GM23338 (cell line): ENCODE data around the gene NMNAT1. TPM values are rescaled to one million over a fixed set of nuclear protein-coding genes. Genes with fewer than 3 reads are reported as not detected.

Experiments
- ATAC-seq: fragments of 200-7000 bp; cut with Tn5 transposase; 3 replicates; pipeline ENCODE4 v1.9.1; 2020
- DNase-seq: peaks from one replicate; pipeline ENCODE4 v3.0.0-alpha.2; 2015; ENCODE audit warnings: low spot score
- H2AFZ ChIP-seq: fragments of 200-600 bp; sonication (generic); 2 replicates; pipeline ENCODE4 v1.8.0; 2016; ENCODE audit warnings: antibody characterized with exemption, mild to moderate bottlenecking, moderate library complexity
- H3F3A ChIP-seq: fragments of 200-600 bp; sonication (generic); replicated peaks from 2 replicates; pipeline ENCODE4 v1.8.0; 2017; ENCODE audit warnings: antibody characterized with exemption, mixed run types, low read depth
- H3K27ac ChIP-seq: fragments of 200-600 bp; sonication (generic); 2 replicates; pipeline ENCODE4 v1.6.1; 2016; ENCODE audit warnings: low read depth
- H3K27me3 ChIP-seq: fragments of 200-600 bp; sonication (generic); 2 replicates; pipeline ENCODE4 v1.8.0; 2016; ENCODE audit warnings: mild to moderate bottlenecking, mixed run types, moderate library complexity; ENCODE audit not compliant: insufficient read depth
- H3K36me3 ChIP-seq: fragments of 200-600 bp; sonication (generic); 2 replicates; pipeline ENCODE4 v1.8.0; 2016; ENCODE audit warnings: mild to moderate bottlenecking; ENCODE audit not compliant: insufficient read depth
- H3K4me1 ChIP-seq: fragments of 200-600 bp; sonication (generic); 2 replicates; pipeline ENCODE4 v1.8.0; 2016; ENCODE audit warnings: mild to moderate bottlenecking, moderate library complexity; ENCODE audit not compliant: insufficient read depth
- H3K4me2 ChIP-seq: fragments of 200-600 bp; sonication (generic); 2 replicates; pipeline ENCODE4 v1.7.1; 2017; ENCODE audit warnings: mixed run types
- H3K4me3 ChIP-seq: fragments of 200-600 bp; sonication (generic); 2 replicates; pipeline ENCODE4 v1.6.1; 2016; ENCODE audit warnings: mixed run types
- H3K79me2 ChIP-seq: fragments of 200-600 bp; sonication (generic); replicated peaks from 2 replicates; pipeline ENCODE4 v1.8.0; 2017; ENCODE audit warnings: mild to moderate bottlenecking; ENCODE audit not compliant: insufficient read depth
- H3K9me2 ChIP-seq: fragments of 200-600 bp; sonication (generic); 2 replicates; pipeline ENCODE4 v1.8.0; 2017; ENCODE audit not compliant: insufficient read depth
- H4K20me1 ChIP-seq: fragments of 200-600 bp; sonication (generic); replicated peaks from 2 replicates; pipeline ENCODE4 v1.8.0; 2017; ENCODE audit warnings: mild to moderate bottlenecking; ENCODE audit not compliant: insufficient read depth
- H3K27ac Mint-ChIP-seq: 2 replicates; pipeline ENCODE4 v1.8.0; 2020; ENCODE audit warnings: inconsistent platforms, mild to moderate bottlenecking, moderate library complexity, mixed read lengths
- H3K27me3 Mint-ChIP-seq: 3 replicates; pipeline ENCODE4 v1.8.0; 2022; ENCODE audit warnings: low read depth, mild to moderate bottlenecking, moderate library complexity, mixed read lengths, inconsistent platforms; ENCODE audit not compliant: insufficient read depth, poor library complexity
- H3K36me3 Mint-ChIP-seq: 3 replicates; pipeline ENCODE4 v1.8.0; 2021; ENCODE audit warnings: low read depth, mild to moderate bottlenecking, inconsistent platforms, moderate library complexity, mixed read lengths
- H3K4me1 Mint-ChIP-seq: 3 replicates; pipeline ENCODE4 v1.8.0; 2020; ENCODE audit warnings: mild to moderate bottlenecking, inconsistent platforms, mixed read lengths
- H3K4me3 Mint-ChIP-seq: 3 replicates; pipeline ENCODE4 v1.8.0; 2021; ENCODE audit warnings: moderate library complexity, mild to moderate bottlenecking, inconsistent platforms, mixed read lengths
- H3K9me3 Mint-ChIP-seq: 3 replicates; pipeline ENCODE4 v1.8.0; 2020; ENCODE audit warnings: moderate library complexity, mild to moderate bottlenecking, inconsistent platforms, mixed read lengths
- CREB1 ChIP-seq: fragments of 250-450 bp; sonication (Bioruptor Pico); IDR thresholded peaks from 2 replicates; pipeline ENCODE4 v1.5.0; 2020; ENCODE audit warnings: low read depth, mild to moderate bottlenecking, moderate library complexity
- CTCF ChIP-seq, 2 experiments: fragments of 200-600 bp in 1 of 2; sonication (generic) in 1 of 2; conservative IDR thresholded peaks; 2 replicates each; pipeline versions ENCODE4 v1.5.1 to v1.6.1; 2016 to 2017; ENCODE audit warnings: antibody characterized with exemption in 2 of 2, low read depth in 2 of 2, mild to moderate bottlenecking in 2 of 2, moderate library complexity in 1 of 2
- ETS1 ChIP-seq: IDR thresholded peaks from 2 replicates; pipeline ENCODE4 v1.6.1; 2016; ENCODE audit warnings: antibody characterized with exemption
- EZH2 ChIP-seq: fragments of 200-600 bp; sonication (generic); IDR thresholded peaks from one replicate; pipeline ENCODE4 v1.8.0; 2017; ENCODE audit warnings: antibody characterized with exemption, mild to moderate bottlenecking, low read depth; ENCODE audit not compliant: unreplicated experiment
- EZH2phosphoT487 ChIP-seq: fragments of 200-600 bp; sonication (generic); IDR thresholded peaks from one replicate; pipeline ENCODE4 v1.8.1; 2018; ENCODE audit warnings: antibody characterized with exemption; ENCODE audit not compliant: unreplicated experiment
- JUNB ChIP-seq: IDR thresholded peaks from one replicate; pipeline ENCODE4 v1.6.1; 2016; ENCODE audit warnings: antibody characterized with exemption; ENCODE audit not compliant: unreplicated experiment
- NANOG ChIP-seq: IDR thresholded peaks from 2 replicates; pipeline ENCODE4 v1.6.1; 2016; ENCODE audit warnings: antibody characterized with exemption, borderline replicate concordance
- POLR2AphosphoS5 ChIP-seq: IDR thresholded peaks from 2 replicates; pipeline ENCODE4 v1.6.1; 2016; ENCODE audit warnings: antibody characterized with exemption, low read depth
- REST ChIP-seq: IDR thresholded peaks from one replicate; pipeline ENCODE4 v1.6.1; 2018; ENCODE audit warnings: antibody characterized with exemption; ENCODE audit not compliant: unreplicated experiment
- STAT1 ChIP-seq: IDR thresholded peaks from one replicate; pipeline ENCODE4 v1.6.1; 2016; ENCODE audit warnings: antibody characterized with exemption; ENCODE audit not compliant: unreplicated experiment
- ZNF114 ChIP-seq: fragments of 250-450 bp; sonication (Bioruptor Pico); IDR thresholded peaks from 2 replicates; pipeline ENCODE4 v1.5.0; 2020; ENCODE audit warnings: mild to moderate bottlenecking, moderate library complexity
- ZNF331 ChIP-seq: fragments of 250-450 bp; sonication (Bioruptor Pico); IDR thresholded peaks from 2 replicates; pipeline ENCODE4 v1.5.0; 2020; ENCODE audit warnings: low read depth, mild to moderate bottlenecking, moderate library complexity
- ZNF462 ChIP-seq: fragments of 250-450 bp; sonication (Bioruptor Pico); IDR thresholded peaks from 2 replicates; pipeline ENCODE4 v1.5.0; 2020; ENCODE audit warnings: mild to moderate bottlenecking, moderate library complexity
- polyA plus RNA-seq: library from polyadenylated mRNA; unstranded; fragments of >200 nt; fragmentation: Nextera tagmentation; extraction: Ambion mirVana; gene quantifications from 2 replicates; pipeline ENCODE4 v1.2.1, GENCODE V29; 2016
- total RNA-seq: library from RNA; depleted of rRNA; stranded (reverse); fragments of >200 nt; shearing (Covaris generic); gene quantifications from 2 replicates; pipeline ENCODE4 v1.2.3, GENCODE V29; 2014

The NMNAT1 gene
- total and polyA plus RNA-seq, 2 experiments from 2014 or later = 2.5 to 3.9 TPM

GRCh38 chr1:9946315-9946714 is 3.0 kb downstream of the NMNAT1 start:
- Mint-ChIP-seq H3K36me3 (0 out of 3 replicates have a peak, but pooled peaks cover 2% of the 10 kb centered on the region), H3K4me1 (peaks cover 12% of the 10 kb centered on the region), H3K27me3 (peaks cover 7% of the 10 kb centered on the region), H3K27ac (no peak overlapping the region), H3K9me3 (no peaks in the 10 kb centered on the region), H3K4me3 (no peak overlapping the region)
- 0 out of 2 replicates have a peak, but pooled peaks cover 11% of the 10 kb centered on the region for H3K79me2 ChIP-seq
- TF ChIP-seq ETS1 (no peak), CTCF (conservative IDR thresholded peaks at IDR 0.05; ENCODE audit: low read depth in 2 of 2) (no peak), CREB1 (CRISPR knock-in tag) (no peak), ZNF114 (CRISPR knock-in tag) (no peak), ZNF462 (no peak), JUNB (no peak), REST (no peak), ZNF331 (no peak), NANOG (no peak), EZH2 (no peak), POLR2AphosphoS5 (no peak), STAT1 (no peak), EZH2phosphoT487 (no peak)
- DNase-seq (no peak), ATAC-seq (no peak)
- H3K27me3 ChIP-seq = no peaks in the 10 kb centered on the region
- H4K20me1 ChIP-seq = no peaks in the 10 kb centered on the region; the same call in 1 of the 2 replicates
- no peak overlapping the region for H2AFZ ChIP-seq
- H3K36me3 ChIP-seq = no peaks in the 10 kb centered on the region
- H3F3A ChIP-seq = 0 out of 2 replicates have a peak, but pooled peaks cover 5% of the 10 kb centered on the region
- no peak overlapping the region for H3K4me3 ChIP-seq
- no peak overlapping the region for H3K27ac ChIP-seq
- H3K4me1 ChIP-seq = peaks cover 6% of the 10 kb centered on the region; the same call in 1 of the 2 replicates
- H3K4me2 ChIP-seq = no peak overlapping the region
- no peaks in the 10 kb centered on the region for H3K9me2 ChIP-seq
